NCI-H128 (cell line): ENCODE results near the gene MOGAT1.
"Not testable (repeated sequence)": the region's sequence is repeated elsewhere in the genome, so short reads cannot be mapped to it uniquely, and the experiment has no call there.

Experiments
- DNase-seq: peaks from one replicate; lab custom pipeline; 2025; ENCODE audit not compliant: unreplicated experiment; lab: John Stamatoyannopoulos, UW

Gene MOGAT1

GRCh38 chr2:222670191-222671038 is 1.0 kb upstream of the MOGAT1 start:
- DNase-seq: no peak

- no peak for DNase-seq
Measured at GRCh38 chr2:222672068-222672401, 577 bp downstream of the MOGAT1 start.

DNA sequence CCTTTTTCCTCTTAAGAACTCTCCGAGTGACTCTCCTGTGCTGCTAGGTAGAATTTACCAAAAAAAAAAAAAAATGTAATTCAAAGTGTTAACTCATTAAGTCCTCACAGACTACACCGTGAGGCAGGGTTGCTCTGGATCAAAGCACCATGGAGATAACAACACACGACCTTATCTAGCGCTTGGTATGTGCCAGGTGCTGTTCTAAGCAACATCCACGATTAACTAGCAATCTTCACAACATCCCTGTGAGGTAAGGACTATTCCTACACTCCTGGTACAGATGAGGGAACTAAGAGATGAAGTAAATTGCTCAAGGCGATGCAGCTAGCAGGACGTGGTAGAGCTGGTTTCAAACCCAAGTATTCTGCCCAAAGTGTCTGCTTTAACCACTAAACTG is 1.8 kb downstream of the MOGAT1 start:
- DNase-seq: no peak

- DNase-seq: no peak
Measured at GRCh38 chr2:222673883-222674282, 2.4 kb downstream of the MOGAT1 start.

DNA sequence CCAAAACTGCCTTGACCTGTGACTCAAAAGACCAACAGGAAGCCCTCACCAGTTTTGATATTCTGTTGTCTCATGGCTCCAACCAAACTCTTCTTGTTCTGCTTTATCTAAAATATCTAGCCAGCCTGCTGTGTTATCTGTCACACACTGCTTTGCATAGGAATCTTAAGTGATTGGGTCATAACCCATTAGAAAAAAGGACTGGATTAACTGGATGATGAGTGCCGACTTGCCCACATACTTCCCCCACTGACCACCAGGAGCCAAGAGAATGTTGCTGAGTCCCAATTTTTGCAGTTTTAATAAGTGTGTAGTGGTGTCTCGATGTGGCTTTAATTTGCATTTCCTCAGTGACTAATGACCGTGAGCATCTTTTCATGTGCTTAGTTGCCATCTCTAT is 6.5 kb downstream of the MOGAT1 start:
- no peak for DNase-seq

- DNase-seq: no peak
Measured at GRCh38 chr2:222683805-222684204, 12.3 kb downstream of the MOGAT1 start.

GRCh38 chr2:222686086-222686750 is 14.8 kb downstream of the MOGAT1 start:
- no peak for DNase-seq

DNA sequence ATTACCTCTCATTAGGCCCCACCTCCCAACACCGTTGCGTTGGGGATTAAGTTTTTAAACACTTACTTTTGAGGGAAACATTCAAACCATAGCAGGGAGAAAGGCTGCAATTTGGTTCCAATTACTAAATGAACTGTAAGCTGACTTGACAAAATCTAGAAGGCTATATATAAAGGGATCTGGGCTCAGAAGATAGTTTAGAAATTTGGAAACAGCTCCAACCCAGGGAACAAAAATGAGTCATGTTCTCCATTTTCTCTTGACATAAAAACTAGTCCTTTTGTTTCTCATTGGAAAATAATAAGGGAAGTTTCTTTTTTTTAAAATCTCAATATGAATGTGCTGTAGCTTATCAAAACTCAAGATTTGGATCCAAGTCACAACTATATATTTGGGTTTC is 17.5 kb downstream of the MOGAT1 start:
- DNase-seq: no peak

- DNase-seq: no peak
Measured at GRCh38 chr2:222689322-222689721, 17.9 kb downstream of the MOGAT1 start.

GRCh38 chr2:222690564-222691200 is 19.2 kb downstream of the MOGAT1 start:
- peak; percentile 11 for DNase-seq

DNA sequence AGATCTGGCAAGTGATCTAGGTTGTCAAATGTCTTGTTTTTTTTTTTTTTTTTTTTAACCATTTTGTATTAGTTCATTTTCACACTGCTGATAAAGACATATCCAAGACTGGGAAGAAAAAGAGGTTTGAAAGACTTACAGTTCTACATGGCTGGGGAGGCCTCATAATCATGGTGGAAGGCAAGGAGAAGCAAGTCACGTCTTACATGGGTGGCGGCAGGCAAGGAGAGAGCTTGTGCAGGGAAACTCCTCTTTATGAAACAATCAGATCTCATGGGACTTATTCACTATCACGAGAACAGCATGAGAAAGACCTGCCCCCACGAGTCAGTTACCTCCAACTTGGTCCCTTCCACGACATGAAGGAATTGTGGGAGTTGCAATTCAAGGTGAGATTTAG is 22.0 kb downstream of the MOGAT1 start:
- DNase-seq: not testable (repeated sequence)

DNA sequence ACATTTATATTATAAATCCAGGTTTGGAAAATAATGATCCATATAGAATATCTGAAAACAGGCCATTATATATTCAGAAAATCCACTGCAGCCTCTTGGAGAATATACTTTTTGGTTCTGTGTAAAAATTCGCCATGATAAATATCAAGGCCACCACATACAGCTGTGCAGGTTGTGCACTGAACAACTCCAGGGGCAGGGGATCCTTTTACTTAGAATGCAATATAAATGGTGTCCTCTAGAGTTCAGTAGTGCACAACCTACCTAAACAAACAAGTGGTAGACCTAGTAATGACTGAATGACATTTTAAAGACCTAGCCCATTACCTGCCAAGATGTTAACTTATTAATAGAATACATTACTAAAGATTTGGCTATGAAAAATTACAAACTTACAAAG is 22.4 kb downstream of the MOGAT1 start:
- DNase-seq: no peak

- no peak for DNase-seq
Measured at GRCh38 chr2:222698276-222698675, 26.8 kb downstream of the MOGAT1 start.

DNA sequence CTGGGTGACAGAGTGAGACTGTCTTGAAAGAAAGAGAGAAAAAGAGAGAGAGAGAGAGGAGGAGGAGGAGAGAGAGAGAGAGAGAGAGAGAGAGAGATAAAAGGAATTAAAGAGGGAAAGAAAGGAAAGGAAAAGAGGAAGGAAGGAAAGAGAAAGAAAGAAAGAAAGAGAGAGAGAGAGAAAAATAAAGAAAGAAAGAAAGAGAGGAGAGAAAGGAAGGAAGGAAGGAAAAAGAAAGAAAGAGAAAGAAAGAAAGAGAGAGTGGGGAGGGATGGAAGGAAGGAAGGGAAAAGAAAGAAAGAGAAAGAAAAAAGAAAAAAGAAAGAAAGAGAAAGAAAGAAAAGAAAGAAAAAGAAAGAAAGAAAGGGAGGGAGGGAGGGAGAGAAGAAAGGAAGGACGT is 29.8 kb downstream of the MOGAT1 start:
- DNase-seq: no peak

GRCh38 chr2:222701721-222702131 is 30.3 kb downstream of the MOGAT1 start:
- DNase-seq: no peak

- DNase-seq: no peak
Measured at GRCh38 chr2:222703091-222703490, 31.6 kb downstream of the MOGAT1 start.

GRCh38 chr2:222703886-222704285 is 32.4 kb downstream of the MOGAT1 start:
- DNase-seq: no peak

DNA sequence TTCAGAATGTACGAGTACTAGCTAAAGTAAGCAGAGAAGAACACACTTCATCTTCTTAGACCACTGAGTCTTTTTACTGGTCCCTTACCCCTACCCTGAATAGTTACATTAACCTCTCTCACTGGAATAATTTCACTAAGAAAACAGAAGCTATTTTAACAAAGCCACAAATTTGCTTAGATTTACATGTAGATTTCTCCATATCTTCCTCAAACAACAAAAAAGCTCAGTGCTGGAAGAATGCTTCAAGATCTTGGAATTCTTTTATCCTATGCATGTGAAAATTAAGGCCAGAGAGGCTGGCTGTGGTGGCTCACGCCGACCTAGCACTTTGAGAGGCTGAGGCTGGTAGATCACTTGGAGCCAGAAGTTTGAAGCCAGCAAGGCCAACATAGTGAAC is 35.2 kb downstream of the MOGAT1 start:
- no peak for DNase-seq

- DNase-seq: no peak
Measured at GRCh38 chr2:222707102-222707688, 35.7 kb downstream of the MOGAT1 start.

DNA sequence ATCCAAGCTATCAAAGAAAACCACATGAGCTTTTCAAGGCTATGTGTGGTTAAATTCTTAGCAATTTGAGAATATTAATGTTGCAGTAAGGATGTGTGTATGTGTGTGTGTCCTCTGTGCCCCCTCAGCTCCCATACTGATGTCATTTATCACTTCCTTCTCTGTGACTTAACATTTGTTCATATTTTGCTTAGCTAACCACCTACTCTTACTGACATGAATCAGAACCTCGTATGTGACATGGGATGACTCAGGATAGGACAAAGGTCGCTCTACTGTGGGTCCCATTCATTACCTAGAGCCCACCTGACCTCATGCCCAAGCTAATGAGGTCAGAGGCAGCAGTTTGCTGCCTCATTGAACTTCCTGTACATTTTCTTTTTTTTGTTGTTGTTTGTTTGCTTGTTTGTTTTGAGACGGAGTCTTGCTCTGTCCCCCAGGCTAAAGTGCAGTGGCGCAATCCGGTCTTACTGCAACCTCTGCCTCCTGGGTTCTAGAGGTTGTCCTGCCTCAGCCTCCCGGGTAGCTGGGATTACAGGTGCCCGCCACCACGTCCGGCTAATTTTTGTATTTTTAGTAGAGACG is 36.3 kb downstream of the MOGAT1 start:
- DNase-seq: no peak

DNA sequence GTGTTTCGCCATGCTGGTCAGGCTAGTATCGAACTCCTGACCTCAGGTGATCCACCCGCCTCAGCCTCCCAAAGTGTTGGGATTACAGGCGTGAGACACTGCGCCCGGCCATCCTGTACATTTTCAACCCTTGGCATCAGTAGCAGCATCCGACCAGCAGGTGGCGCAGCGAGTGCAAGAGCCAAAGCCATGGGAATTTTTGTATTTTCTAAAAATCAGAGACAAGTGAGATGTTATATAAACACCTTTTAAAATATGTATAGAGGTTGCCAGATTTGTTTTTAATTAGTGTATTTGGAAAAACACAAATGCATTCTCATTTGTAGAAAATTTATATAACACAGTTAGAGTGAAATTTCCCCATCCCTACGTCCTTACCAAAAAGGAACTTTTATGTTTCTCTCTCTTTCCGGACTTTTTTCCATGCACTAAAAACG is 36.8 kb downstream of the MOGAT1 start:
- peak; percentile 7 for DNase-seq
